HG02852 (cell line): Measurements from ENCODE around the gene CYP2W1.

ENCODE experiments used
- ATAC-seq: cut with Tn5 transposase; IDR thresholded peaks from one replicate; pipeline ENCODE4 v1.9.1; 2021; ENCODE audit warnings: mild to moderate bottlenecking, moderate library complexity; ENCODE audit not compliant: unreplicated experiment

CYP2W1 gene

GRCh38 chr7:1014681-1015080 is 31.7 kb downstream of the CYP2W1 start:
- ATAC-seq, result no peak

- no peak for ATAC-seq
These were observed 32.5 kb downstream of the CYP2W1 start for GRCh38 chr7:1015196-1016121.

- no peak for ATAC-seq
These were observed 33.9 kb downstream of the CYP2W1 start for GRCh38 chr7:1016577-1017531.

- no peak for ATAC-seq
These were observed 34.8 kb downstream of the CYP2W1 start for GRCh38 chr7:1017586-1018333.

GRCh38 chr7:1018334-1018695 is 35.3 kb downstream of the CYP2W1 start:
- ATAC-seq, result no peak

- no peak for ATAC-seq
These were observed 36.3 kb downstream of the CYP2W1 start for GRCh38 chr7:1019255-1019785.

GRCh38 chr7:1019789-1020610 is 37.0 kb downstream of the CYP2W1 start:
- no peak for ATAC-seq

- no peak for ATAC-seq
These were observed 37.9 kb downstream of the CYP2W1 start for GRCh38 chr7:1020849-1021251.

- ATAC-seq, result no peak
These were observed 38.4 kb downstream of the CYP2W1 start for GRCh38 chr7:1021366-1021765.

- ATAC-seq, result no peak
These were observed 39.0 kb downstream of the CYP2W1 start for GRCh38 chr7:1021931-1022330.

GRCh38 chr7:1022356-1022755 is 39.4 kb downstream of the CYP2W1 start:
- ATAC-seq, result no peak

- ATAC-seq, result no peak
These were observed 40.0 kb downstream of the CYP2W1 start for GRCh38 chr7:1022801-1023465.

- peak; percentile 51 for ATAC-seq
These were observed 41.4 kb downstream of the CYP2W1 start for GRCh38 chr7:1024331-1024841.

- no peak for ATAC-seq
These were observed 42.1 kb downstream of the CYP2W1 start for GRCh38 chr7:1024876-1025742.

GRCh38 chr7:1025743-1026581 is 43.0 kb downstream of the CYP2W1 start:
- ATAC-seq, result no peak

GRCh38 chr7:1026721-1027161 is 43.8 kb downstream of the CYP2W1 start:
- no peak for ATAC-seq
